HEK293 (cell line): Measurements from ENCODE around the gene PTPN18.
A peak's percentile ranks its signal among the peaks of the same experiment; 100 is the strongest.

Experiments
- GLI2 ChIP-seq: fragments of 450-650 bp; formaldehyde crosslinking; IDR thresholded peaks from 2 replicates; pipeline ENCODE4; 2017; ENCODE audit warnings: missing biosample characterization, missing genetic modification characterization, low read depth, borderline replicate concordance
- MYNN ChIP-seq: fragments of 450-650 bp; formaldehyde crosslinking; IDR thresholded peaks from 2 replicates; pipeline ENCODE4 v1.5.1; 2016; ENCODE audit warnings: missing biosample characterization, missing genetic modification characterization, borderline replicate concordance
- PATZ1 ChIP-seq: fragments of 450-650 bp; formaldehyde crosslinking; IDR thresholded peaks from 2 replicates; pipeline ENCODE4 v1.5.1; 2016; ENCODE audit warnings: missing biosample characterization, missing genetic modification characterization
- ZFP41 ChIP-seq: fragments of 450-650 bp; formaldehyde crosslinking; IDR thresholded peaks from 2 replicates; pipeline ENCODE4 v1.5.1; 2016; ENCODE audit warnings: missing biosample characterization, missing genetic modification characterization, borderline replicate concordance
- ZNF555 ChIP-seq: fragments of 450-650 bp; formaldehyde crosslinking; conservative IDR thresholded peaks from 2 replicates; pipeline ENCODE4 v1.5.1; 2017; ENCODE audit warnings: missing biosample characterization, mild to moderate bottlenecking, missing genetic modification characterization, inconsistent platforms
- ZNF610 ChIP-seq: fragments of 450-650 bp; formaldehyde crosslinking; IDR thresholded peaks from 2 replicates; pipeline ENCODE4 v1.5.1; 2016; ENCODE audit warnings: missing biosample characterization, missing genetic modification characterization, borderline replicate concordance
- ZNF701 ChIP-seq: fragments of 450-650 bp; formaldehyde crosslinking; IDR thresholded peaks from 2 replicates; pipeline ENCODE4 v1.5.1; 2016; ENCODE audit warnings: missing biosample characterization, missing genetic modification characterization
- TF ChIP-seq, protein P1 (sequence below): fragments of 450-650 bp; formaldehyde crosslinking; IDR thresholded peaks from 2 replicates; pipeline ENCODE4 v1.5.1; 2017; ENCODE audit warnings: missing biosample characterization, missing genetic modification characterization
- TF ChIP-seq, protein P2 (sequence below): fragments of 450-650 bp; formaldehyde crosslinking; IDR thresholded peaks from 2 replicates; pipeline ENCODE4 v1.5.1; 2016; ENCODE audit warnings: missing biosample characterization, missing genetic modification characterization
- TF ChIP-seq, protein P3 (sequence below): fragments of 450-650 bp; formaldehyde crosslinking; IDR thresholded peaks from 2 replicates; pipeline ENCODE4 v1.5.1; 2016; ENCODE audit warnings: missing biosample characterization, missing genetic modification characterization

DNA sequence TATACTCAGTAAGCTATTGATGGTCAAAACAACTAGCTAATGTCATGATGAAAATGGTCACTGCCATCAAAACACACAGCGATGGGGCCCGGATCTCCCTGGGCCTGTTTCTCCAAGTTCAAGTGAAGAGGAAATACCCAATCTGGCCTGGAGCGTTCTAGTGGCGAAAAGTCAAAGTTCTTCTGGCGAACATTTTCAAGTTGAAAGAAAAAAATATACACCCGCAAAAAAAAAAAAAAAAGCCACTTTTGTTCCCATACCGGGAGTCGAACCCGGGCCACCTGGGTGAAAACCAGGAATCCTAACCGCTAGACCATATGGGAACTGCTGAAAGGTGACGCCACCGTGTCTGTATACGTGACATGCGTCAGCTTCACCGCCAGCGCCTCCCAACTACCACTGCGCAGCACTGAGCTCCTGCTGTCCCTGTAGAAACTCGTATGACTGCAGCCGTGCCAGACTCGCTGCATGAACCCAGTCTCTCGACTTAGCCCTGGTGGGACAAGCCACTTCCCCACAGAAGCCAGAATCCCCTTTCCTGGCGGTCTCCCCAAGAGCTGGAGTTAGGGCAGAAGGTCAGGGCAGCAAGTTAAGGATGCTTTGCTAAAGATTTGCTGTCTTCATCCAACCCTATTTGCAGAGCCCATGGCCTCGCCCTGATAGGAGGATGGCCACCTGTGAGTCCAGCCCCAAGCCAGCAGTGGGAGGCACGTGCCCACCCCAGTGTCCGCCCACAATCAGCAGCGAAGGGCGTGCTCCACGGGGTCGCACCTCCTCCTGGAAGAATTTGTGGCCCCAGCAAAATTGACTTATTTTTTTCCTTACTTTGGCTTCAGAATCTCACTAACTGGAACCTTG is 18.8 kb upstream of the PTPN18 start:
- TF ChIP-seq, protein P1, sequence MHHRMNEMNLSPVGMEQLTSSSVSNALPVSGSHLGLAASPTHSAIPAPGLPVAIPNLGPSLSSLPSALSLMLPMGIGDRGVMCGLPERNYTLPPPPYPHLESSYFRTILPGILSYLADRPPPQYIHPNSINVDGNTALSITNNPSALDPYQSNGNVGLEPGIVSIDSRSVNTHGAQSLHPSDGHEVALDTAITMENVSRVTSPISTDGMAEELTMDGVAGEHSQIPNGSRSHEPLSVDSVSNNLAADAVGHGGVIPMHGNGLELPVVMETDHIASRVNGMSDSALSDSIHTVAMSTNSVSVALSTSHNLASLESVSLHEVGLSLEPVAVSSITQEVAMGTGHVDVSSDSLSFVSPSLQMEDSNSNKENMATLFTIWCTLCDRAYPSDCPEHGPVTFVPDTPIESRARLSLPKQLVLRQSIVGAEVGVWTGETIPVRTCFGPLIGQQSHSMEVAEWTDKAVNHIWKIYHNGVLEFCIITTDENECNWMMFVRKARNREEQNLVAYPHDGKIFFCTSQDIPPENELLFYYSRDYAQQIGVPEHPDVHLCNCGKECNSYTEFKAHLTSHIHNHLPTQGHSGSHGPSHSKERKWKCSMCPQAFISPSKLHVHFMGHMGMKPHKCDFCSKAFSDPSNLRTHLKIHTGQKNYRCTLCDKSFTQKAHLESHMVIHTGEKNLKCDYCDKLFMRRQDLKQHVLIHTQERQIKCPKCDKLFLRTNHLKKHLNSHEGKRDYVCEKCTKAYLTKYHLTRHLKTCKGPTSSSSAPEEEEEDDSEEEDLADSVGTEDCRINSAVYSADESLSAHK (tag by site-specific recombination), result peak; percentile 19; the same call in 1 of the 2 replicates
- TF ChIP-seq, protein P2, sequence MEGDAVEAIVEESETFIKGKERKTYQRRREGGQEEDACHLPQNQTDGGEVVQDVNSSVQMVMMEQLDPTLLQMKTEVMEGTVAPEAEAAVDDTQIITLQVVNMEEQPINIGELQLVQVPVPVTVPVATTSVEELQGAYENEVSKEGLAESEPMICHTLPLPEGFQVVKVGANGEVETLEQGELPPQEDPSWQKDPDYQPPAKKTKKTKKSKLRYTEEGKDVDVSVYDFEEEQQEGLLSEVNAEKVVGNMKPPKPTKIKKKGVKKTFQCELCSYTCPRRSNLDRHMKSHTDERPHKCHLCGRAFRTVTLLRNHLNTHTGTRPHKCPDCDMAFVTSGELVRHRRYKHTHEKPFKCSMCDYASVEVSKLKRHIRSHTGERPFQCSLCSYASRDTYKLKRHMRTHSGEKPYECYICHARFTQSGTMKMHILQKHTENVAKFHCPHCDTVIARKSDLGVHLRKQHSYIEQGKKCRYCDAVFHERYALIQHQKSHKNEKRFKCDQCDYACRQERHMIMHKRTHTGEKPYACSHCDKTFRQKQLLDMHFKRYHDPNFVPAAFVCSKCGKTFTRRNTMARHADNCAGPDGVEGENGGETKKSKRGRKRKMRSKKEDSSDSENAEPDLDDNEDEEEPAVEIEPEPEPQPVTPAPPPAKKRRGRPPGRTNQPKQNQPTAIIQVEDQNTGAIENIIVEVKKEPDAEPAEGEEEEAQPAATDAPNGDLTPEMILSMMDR (tag by site-specific recombination), result no peak
- TF ChIP-seq ZNF555 (tag by site-specific recombination) (no peak), GLI2 (tag by site-specific recombination) (no peak), PATZ1 (tag by site-specific recombination) (peak; percentile 39; the same call in 1 of the 2 replicates), MYNN (tag by site-specific recombination) (no peak), ZNF701 (tag by site-specific recombination) (no peak), ZFP41 (tag by site-specific recombination) (no peak), ZNF610 (no peak)
- TF ChIP-seq, protein P3, sequence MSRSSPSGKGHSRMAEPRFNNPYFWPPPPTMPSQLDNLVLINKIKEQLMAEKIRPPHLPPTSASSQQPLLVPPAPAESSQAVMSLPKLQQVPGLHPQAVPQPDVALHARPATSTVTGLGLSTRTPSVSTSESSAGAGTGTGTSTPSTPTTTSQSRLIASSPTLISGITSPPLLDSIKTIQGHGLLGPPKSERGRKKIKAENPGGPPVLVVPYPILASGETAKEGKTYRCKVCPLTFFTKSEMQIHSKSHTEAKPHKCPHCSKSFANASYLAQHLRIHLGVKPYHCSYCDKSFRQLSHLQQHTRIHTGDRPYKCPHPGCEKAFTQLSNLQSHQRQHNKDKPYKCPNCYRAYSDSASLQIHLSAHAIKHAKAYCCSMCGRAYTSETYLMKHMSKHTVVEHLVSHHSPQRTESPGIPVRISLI (tag by site-specific recombination), result peak; percentile 81
